ENCODE measurements around the gene PARP14.

The PARP14 gene

DNA sequence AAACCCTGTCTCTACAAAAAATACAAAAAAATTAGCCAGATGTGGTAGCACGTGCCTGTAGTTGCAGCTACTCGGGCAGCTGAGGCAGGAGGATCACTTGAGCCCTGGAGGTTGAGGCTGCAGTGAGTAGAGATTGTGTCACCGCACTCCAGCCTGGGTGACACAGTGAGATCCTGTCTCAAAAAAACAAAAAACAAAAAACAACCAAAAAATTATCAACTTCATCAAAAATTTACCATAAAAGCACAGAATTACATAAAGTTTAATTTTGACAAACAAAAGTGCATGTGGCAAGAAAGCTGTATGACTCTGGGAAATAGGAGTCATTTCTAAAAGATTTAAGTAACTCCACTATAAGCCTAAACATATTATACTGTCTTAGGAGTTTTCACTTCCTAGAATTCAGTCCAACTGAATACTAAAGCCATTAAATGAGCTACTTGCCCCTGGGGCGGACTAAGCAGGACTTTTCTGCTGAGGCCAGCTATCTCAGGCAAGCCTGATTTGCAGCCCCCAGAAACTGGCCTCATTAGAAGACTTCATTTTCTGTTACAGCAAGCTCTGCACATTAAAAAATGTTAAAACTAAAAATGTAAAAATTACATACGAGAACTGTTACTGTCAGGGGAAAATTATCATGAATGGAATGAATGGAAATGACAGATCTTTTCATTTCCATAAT, 90.0 kb downstream of the PARP14 start:
- Histone ChIP-seq H2AFZ (ENCODE audit: low read length) (no peak overlapping the region), H3K4me1 (ENCODE audit: low read length) (peaks cover 30% of the 10 kb centered on the region), H3K4me2 (ENCODE audit: low read depth, low read length) (no peak overlapping the region), H3K9me3 (replicated peaks; ENCODE audit: insufficient read depth, low read length) (no peaks in the 10 kb centered on the region), H3K36me3 (replicated peaks; ENCODE audit: insufficient read depth, low read length) (no peaks in the 10 kb centered on the region), H3K27me3 (replicated peaks; ENCODE audit: insufficient read depth, low read length) (no peaks in the 10 kb centered on the region), H3K79me2 (ENCODE audit: low read length) (no peaks in the 10 kb centered on the region), H3F3A (ENCODE audit: insufficient read depth, low read length) (peaks cover 36% of the 10 kb centered on the region), H3K4me3 (ENCODE audit: low read length) (no peak overlapping the region), H3K27ac (ENCODE audit: low read length) (no peak overlapping the region), H3K9ac (ENCODE audit: low read length) (no peak overlapping the region), H4K20me1 (ENCODE audit: insufficient read depth, low read length) (no peaks in the 10 kb centered on the region), H3K9me2 (replicated peaks; ENCODE audit: insufficient read depth, low read length) (no peaks in the 10 kb centered on the region)
- TF ChIP-seq EZH2phosphoT487 (IDR thresholded peaks at IDR 0.05; ENCODE audit: low read length): no peak
- TF ChIP-seq CTCF (IDR thresholded peaks at IDR 0.05; ENCODE audit: low read length): no peak
- no peak for TF ChIP-seq EZH2 (optimal IDR thresholded peaks at IDR 0.05; ENCODE audit: low read depth, low read length)
- no peak for DNase-seq

GRCh38 chr3:122772827-122773226, 92.2 kb downstream of the PARP14 start:
- Histone ChIP-seq H3F3A (ENCODE audit: insufficient read depth, low read length) (peaks cover 36% of the 10 kb centered on the region), H2AFZ (ENCODE audit: low read length) (no peak overlapping the region), H4K20me1 (ENCODE audit: insufficient read depth, low read length) (no peaks in the 10 kb centered on the region), H3K36me3 (replicated peaks; ENCODE audit: insufficient read depth, low read length) (no peaks in the 10 kb centered on the region), H3K27me3 (replicated peaks; ENCODE audit: insufficient read depth, low read length) (no peaks in the 10 kb centered on the region), H3K4me1 (ENCODE audit: low read length) (peaks cover 38% of the 10 kb centered on the region), H3K9me2 (replicated peaks; ENCODE audit: insufficient read depth, low read length) (no peaks in the 10 kb centered on the region), H3K4me2 (ENCODE audit: low read depth, low read length) (no peak overlapping the region), H3K79me2 (ENCODE audit: low read length) (no peaks in the 10 kb centered on the region), H3K4me3 (ENCODE audit: low read length) (no peak overlapping the region), H3K9ac (ENCODE audit: low read length) (no peak overlapping the region), H3K9me3 (replicated peaks; ENCODE audit: insufficient read depth, low read length) (no peaks in the 10 kb centered on the region), H3K27ac (ENCODE audit: low read length) (peak overlapping the region; percentile 89; the same call in 1 of the 2 replicates)
- DNase-seq: no peak
- no peak for TF ChIP-seq EZH2phosphoT487 (IDR thresholded peaks at IDR 0.05; ENCODE audit: low read length)
- no peak for TF ChIP-seq CTCF (IDR thresholded peaks at IDR 0.05; ENCODE audit: low read length)
- no peak for TF ChIP-seq EZH2 (optimal IDR thresholded peaks at IDR 0.05; ENCODE audit: low read depth, low read length)

GRCh38 chr3:122773944-122774509, 93.4 kb downstream of the PARP14 start:
- H3F3A ChIP-seq (ENCODE audit: insufficient read depth, low read length): peaks cover 31% of the 10 kb centered on the region
- H3K27me3 ChIP-seq (replicated peaks; ENCODE audit: insufficient read depth, low read length): no peaks in the 10 kb centered on the region
- peaks cover 39% of the 10 kb centered on the region for H3K4me1 ChIP-seq (ENCODE audit: low read length)
- TF ChIP-seq EZH2 (optimal IDR thresholded peaks at IDR 0.05; ENCODE audit: low read depth, low read length) (no peak), EZH2phosphoT487 (IDR thresholded peaks at IDR 0.05; ENCODE audit: low read length) (no peak), CTCF (IDR thresholded peaks at IDR 0.05; ENCODE audit: low read length) (no peak)
- H3K9me2 ChIP-seq (replicated peaks; ENCODE audit: insufficient read depth, low read length): no peaks in the 10 kb centered on the region
- H3K9ac ChIP-seq (ENCODE audit: low read length): peak overlapping the region; percentile 50
- no peaks in the 10 kb centered on the region for H3K79me2 ChIP-seq (ENCODE audit: low read length)
- H3K4me3 ChIP-seq (ENCODE audit: low read length): peak overlapping the region; percentile 43
- H3K9me3 ChIP-seq (replicated peaks; ENCODE audit: insufficient read depth, low read length): no peaks in the 10 kb centered on the region
- H4K20me1 ChIP-seq (ENCODE audit: insufficient read depth, low read length): no peaks in the 10 kb centered on the region
- H3K36me3 ChIP-seq (replicated peaks; ENCODE audit: insufficient read depth, low read length): no peaks in the 10 kb centered on the region
- DNase-seq: peak; percentile 49
- peak overlapping the region; percentile 89 for H3K27ac ChIP-seq (ENCODE audit: low read length)
- H2AFZ ChIP-seq (ENCODE audit: low read length): peak overlapping the region; percentile 78
- peak overlapping the region; percentile 93 for H3K4me2 ChIP-seq (ENCODE audit: low read depth, low read length)
